HFFc6 (cell line): Measurements from ENCODE around the gene WBP11. TPM values are rescaled to one million over a fixed set of nuclear protein-coding genes. Genes with fewer than 3 reads are reported as not detected.

ENCODE experiments used
- DNase-seq: peaks from one replicate; pipeline ENCODE4 v3.0.0-alpha.2; 2018
- H3K27ac Mint-ChIP-seq: 2 replicates; pipeline ENCODE4 v1.8.0; 2020; ENCODE audit warnings: mild to moderate bottlenecking, mixed read lengths
- H3K27me3 Mint-ChIP-seq: 2 replicates; pipeline ENCODE4 v1.8.0; 2021; ENCODE audit warnings: mild to moderate bottlenecking, moderate library complexity, mixed read lengths; ENCODE audit not compliant: insufficient read depth
- H3K36me3 Mint-ChIP-seq: 2 replicates; pipeline ENCODE4 v1.8.0; 2021; ENCODE audit warnings: low read depth, mixed read lengths
- H3K4me1 Mint-ChIP-seq: 2 replicates; pipeline ENCODE4 v1.8.0; 2020; ENCODE audit warnings: low read depth, mixed read lengths
- H3K4me3 Mint-ChIP-seq: 2 replicates; pipeline ENCODE4 v1.8.0; 2020; ENCODE audit warnings: mild to moderate bottlenecking, moderate library complexity, mixed read lengths
- H3K9me3 Mint-ChIP-seq: 2 replicates; pipeline ENCODE4 v1.8.0; 2020; ENCODE audit warnings: mild to moderate bottlenecking, mixed read lengths
- CTCF ChIP-seq: fragments of 200-600 bp; sonication (generic); IDR thresholded peaks from 2 replicates; pipeline ENCODE4 v1.5.0; 2021; ENCODE audit warnings: antibody characterized with exemption, mild to moderate bottlenecking
- total RNA-seq, 6 experiments: library from RNA; stranded (reverse); fragmentation: NEBNext Ultra II Directional; extraction: Animal tissue kit (Norgen Biotek cat#: 25700); gene quantifications; 2 replicates in 1 of 6; 3 replicates in 5 of 6; pipeline ENCODE4 v1.2.3, GENCODE V29; 2021

Gene WBP11
- total RNA-seq, 6 experiments from 2014 or later = 50.5 to 69.0 (median 60.8) TPM

GRCh38 chr12:14784471-14784870, 18.8 kb downstream of the WBP11 start:
- no peak for TF ChIP-seq CTCF
- Mint-ChIP-seq H3K27me3 (no peaks in the 10 kb centered on the region), H3K36me3 (peaks cover 14% of the 10 kb centered on the region), H3K4me1 (peaks cover 23% of the 10 kb centered on the region), H3K27ac (no peak overlapping the region), H3K9me3 (no peaks in the 10 kb centered on the region), H3K4me3 (no peak overlapping the region)
- DNase-seq = no peak

- DNase-seq = no peak
- H3K27me3 Mint-ChIP-seq = no peaks in the 10 kb centered on the region
- H3K9me3 Mint-ChIP-seq = no peaks in the 10 kb centered on the region
- peaks cover 5% of the 10 kb centered on the region; the same call in 1 of the 2 replicates for H3K36me3 Mint-ChIP-seq
- no peak for TF ChIP-seq CTCF
- H3K27ac Mint-ChIP-seq = no peak overlapping the region
- H3K4me3 Mint-ChIP-seq = no peak overlapping the region
- H3K4me1 Mint-ChIP-seq = peaks cover 29% of the 10 kb centered on the region
Observed at GRCh38 chr12:14782756-14783155, 20.5 kb downstream of the WBP11 start.

- no peaks in the 10 kb centered on the region for H3K9me3 Mint-ChIP-seq
- peak overlapping the region; percentile 21; the same call in 1 of the 2 replicates for H3K4me3 Mint-ChIP-seq
- H3K4me1 Mint-ChIP-seq = peaks cover 41% of the 10 kb centered on the region
- no peaks in the 10 kb centered on the region for H3K36me3 Mint-ChIP-seq
- no peak for DNase-seq
- no peak for TF ChIP-seq CTCF
- peak overlapping the region; percentile 77 for H3K27ac Mint-ChIP-seq
- H3K27me3 Mint-ChIP-seq = no peaks in the 10 kb centered on the region
Observed at GRCh38 chr12:14781563-14781962, 21.7 kb downstream of the WBP11 start.

GRCh38 chr12:14780859-14781258, 22.4 kb downstream of the WBP11 start:
- Mint-ChIP-seq H3K27me3 (no peaks in the 10 kb centered on the region), H3K27ac (peak overlapping the region; percentile 77), H3K4me1 (peaks cover 48% of the 10 kb centered on the region), H3K9me3 (no peaks in the 10 kb centered on the region), H3K4me3 (peak overlapping the region; percentile 85), H3K36me3 (0 out of 2 replicates have a peak, but pooled peaks cover 4% of the 10 kb centered on the region)
- DNase-seq = no peak
- TF ChIP-seq CTCF = no peak

GRCh38 chr12:14779834-14780233, 23.4 kb downstream of the WBP11 start:
- Mint-ChIP-seq H3K4me1 (peaks cover 53% of the 10 kb centered on the region), H3K9me3 (no peaks in the 10 kb centered on the region), H3K36me3 (peaks cover 14% of the 10 kb centered on the region), H3K27me3 (no peaks in the 10 kb centered on the region), H3K27ac (peak overlapping the region; percentile 77; the same call in 1 of the 2 replicates), H3K4me3 (peak overlapping the region; percentile 85; the same call in 1 of the 2 replicates)
- DNase-seq = no peak
- TF ChIP-seq CTCF = no peak

- H3K9me3 Mint-ChIP-seq = peaks cover 7% of the 10 kb centered on the region
- H3K4me3 Mint-ChIP-seq = peak overlapping the region; percentile 98; the same call in 1 of the 2 replicates
- peak overlapping the region; percentile 98 for H3K27ac Mint-ChIP-seq
- H3K36me3 Mint-ChIP-seq = peaks cover 25% of the 10 kb centered on the region
- TF ChIP-seq CTCF = no peak
- H3K4me1 Mint-ChIP-seq = peaks cover 54% of the 10 kb centered on the region
- H3K27me3 Mint-ChIP-seq = peaks cover 9% of the 10 kb centered on the region; the same call in 1 of the 2 replicates
- peak; percentile 15 for DNase-seq
Observed at GRCh38 chr12:14777271-14777670, 26.0 kb downstream of the WBP11 start.
